Measurements from ENCODE around the gene TMEM179. TPM values are rescaled to one million over a fixed set of nuclear protein-coding genes. Genes with fewer than 3 reads are reported as not detected.

The TMEM179 gene
- total RNA-seq, 1 donor: not detected

DNA sequence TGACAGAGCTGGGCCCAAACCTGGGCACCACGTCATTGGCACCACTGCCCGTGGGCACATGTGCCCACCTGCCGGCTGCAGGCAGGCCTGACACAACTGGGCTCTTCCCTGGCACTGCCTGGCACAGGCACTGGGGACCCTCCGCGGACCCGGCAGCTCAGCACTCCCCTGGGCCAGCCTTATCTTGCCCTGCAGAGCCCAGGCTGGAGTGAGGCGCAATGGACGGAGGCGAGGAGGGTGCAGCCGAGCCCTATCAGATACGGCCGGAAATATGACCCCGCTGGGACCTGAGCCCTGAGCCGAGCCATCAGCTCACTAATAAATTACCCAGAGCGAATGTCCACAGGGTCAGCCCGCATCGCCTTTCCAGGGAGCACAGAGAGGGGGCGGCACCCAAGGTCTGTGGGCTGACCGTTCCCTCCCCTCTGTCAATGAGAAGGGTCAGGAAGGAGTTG lies 26.7 kb downstream of the TMEM179 start:
- H3K4me3 ChIP-seq (ENCODE audit: low read depth, low read length): no peak overlapping the region
- TF ChIP-seq, protein P1, sequence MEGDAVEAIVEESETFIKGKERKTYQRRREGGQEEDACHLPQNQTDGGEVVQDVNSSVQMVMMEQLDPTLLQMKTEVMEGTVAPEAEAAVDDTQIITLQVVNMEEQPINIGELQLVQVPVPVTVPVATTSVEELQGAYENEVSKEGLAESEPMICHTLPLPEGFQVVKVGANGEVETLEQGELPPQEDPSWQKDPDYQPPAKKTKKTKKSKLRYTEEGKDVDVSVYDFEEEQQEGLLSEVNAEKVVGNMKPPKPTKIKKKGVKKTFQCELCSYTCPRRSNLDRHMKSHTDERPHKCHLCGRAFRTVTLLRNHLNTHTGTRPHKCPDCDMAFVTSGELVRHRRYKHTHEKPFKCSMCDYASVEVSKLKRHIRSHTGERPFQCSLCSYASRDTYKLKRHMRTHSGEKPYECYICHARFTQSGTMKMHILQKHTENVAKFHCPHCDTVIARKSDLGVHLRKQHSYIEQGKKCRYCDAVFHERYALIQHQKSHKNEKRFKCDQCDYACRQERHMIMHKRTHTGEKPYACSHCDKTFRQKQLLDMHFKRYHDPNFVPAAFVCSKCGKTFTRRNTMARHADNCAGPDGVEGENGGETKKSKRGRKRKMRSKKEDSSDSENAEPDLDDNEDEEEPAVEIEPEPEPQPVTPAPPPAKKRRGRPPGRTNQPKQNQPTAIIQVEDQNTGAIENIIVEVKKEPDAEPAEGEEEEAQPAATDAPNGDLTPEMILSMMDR (IDR thresholded peaks at IDR 0.05; ENCODE audit: insufficient read depth, low read length): no peak
- DNase-seq (ENCODE audit: low read depth): no peak

DNA sequence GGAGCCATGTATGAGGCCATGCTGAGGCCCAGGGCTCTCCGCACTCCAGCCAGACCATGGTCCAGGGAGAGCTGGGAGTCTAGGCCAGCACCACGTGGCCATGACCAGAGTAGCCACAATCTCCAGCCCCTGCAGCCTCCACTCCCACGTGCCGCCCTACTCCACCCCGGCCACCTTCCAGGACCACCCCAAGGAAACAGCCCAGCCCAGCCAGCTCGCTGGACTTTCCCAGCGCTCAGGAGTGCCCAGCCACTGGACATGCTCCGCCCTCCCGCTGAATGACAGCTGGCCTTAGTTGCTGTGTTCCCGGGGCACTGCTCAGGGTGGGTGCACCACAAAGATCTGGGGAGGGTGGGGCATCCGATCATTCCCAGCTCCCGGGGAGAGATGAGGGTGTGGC lies 27.1 kb downstream of the TMEM179 start:
- TF ChIP-seq, protein P1 (IDR thresholded peaks at IDR 0.05; ENCODE audit: insufficient read depth, low read length): no peak
- H3K4me3 ChIP-seq (ENCODE audit: low read depth, low read length): no peak overlapping the region
- no peak for DNase-seq (ENCODE audit: low read depth)

DNA sequence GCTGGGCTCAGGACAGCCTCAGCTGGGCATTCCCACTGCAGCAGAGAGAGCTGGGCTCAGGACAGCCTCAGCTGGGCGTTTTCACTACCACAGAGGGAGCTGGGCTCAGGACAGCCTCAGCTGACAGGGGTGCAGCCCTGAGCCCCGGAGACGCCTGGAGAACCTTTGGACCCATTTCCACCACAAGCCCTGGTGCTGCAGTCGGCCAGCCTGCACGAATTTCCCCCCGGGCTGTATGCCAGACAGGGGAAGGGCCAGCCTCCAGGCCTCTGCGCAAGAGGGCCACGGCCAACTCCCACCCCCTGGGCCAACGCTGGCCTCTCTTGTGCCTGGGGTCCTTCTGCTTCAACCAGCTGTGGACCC lies 27.6 kb downstream of the TMEM179 start:
- TF ChIP-seq, protein P1 (IDR thresholded peaks at IDR 0.05; ENCODE audit: insufficient read depth, low read length): no peak
- no peak for DNase-seq (ENCODE audit: low read depth)
- no peak overlapping the region for H3K4me3 ChIP-seq (ENCODE audit: low read depth, low read length)

DNA sequence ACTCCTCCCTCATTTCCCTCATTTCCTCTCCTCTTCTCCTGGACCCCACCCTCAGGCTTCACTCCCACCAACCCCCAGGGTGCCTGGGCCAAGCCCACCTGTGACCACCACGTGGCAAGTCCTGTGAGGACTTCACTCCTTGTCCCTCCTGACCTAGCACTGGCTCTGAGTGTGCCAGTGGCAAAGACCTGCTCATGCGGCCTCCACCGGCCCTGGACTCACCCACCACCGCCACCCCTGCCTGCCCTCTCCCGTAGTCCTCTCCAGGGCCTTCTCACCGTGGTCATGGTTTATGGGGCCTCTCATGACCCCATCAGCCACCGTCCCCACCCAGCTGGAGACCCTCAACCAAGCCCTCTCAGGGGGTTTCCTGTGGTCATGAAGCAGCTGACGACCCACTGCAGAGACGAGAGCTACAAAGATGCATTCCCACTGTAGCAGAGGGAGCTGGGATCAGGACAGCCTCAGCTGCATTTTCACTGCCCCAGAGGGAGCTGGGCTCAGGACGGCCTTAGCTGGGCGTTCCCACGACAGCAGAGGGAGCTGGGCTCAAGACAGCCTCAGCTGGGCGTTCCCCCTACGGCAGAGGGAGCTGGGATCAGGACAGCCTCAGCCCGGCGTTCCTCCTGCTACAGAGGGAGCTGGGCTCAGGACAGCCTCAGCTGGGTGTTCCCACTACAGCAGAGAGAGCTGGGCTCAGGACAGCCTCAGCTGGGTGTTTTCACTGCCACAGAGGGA lies 28.2 kb downstream of the TMEM179 start:
- H3K4me3 ChIP-seq (ENCODE audit: low read depth, low read length): no peak overlapping the region

DNA sequence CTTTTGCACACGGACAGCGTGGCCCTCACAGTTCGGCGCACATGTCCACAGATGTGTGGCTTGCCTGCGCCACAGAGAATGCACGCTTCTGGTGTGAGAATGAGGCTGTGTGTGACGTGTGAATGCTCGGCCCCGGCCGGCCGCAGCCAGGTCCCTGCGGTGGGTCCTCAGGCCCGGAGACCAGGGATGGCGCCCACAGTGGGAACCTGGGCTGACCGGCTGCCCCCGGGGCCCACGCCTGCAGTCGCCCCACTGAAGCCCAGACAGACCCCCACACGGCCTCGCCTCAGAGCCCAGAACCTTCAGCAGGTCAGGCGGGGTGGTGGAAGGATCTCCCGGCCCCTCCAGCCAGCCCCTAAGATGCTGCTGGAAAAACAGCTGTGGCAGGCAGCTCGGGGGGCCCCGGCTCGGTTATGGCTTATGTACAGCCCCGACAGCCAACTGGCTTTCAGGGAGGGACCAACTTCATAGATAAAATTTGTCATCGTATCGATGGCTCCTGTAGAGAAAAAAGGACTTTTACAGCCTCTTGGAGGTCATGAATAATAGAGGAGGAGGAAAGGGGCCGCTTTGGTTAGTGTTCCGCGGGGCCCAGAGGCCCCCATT lies 29.5 kb downstream of the TMEM179 start:
- TF ChIP-seq, protein P1 (IDR thresholded peaks at IDR 0.05; ENCODE audit: insufficient read depth, low read length): no peak
- no peak overlapping the region for H3K4me3 ChIP-seq (ENCODE audit: low read depth, low read length)
- no peak for DNase-seq (ENCODE audit: low read depth)

More for the DNA sequence above, 28.2 kb downstream of the TMEM179 start:
- TF ChIP-seq, protein P1 (IDR thresholded peaks at IDR 0.05; ENCODE audit: insufficient read depth, low read length): no peak
- peak; percentile 22 for DNase-seq (ENCODE audit: low read depth)

DNA sequence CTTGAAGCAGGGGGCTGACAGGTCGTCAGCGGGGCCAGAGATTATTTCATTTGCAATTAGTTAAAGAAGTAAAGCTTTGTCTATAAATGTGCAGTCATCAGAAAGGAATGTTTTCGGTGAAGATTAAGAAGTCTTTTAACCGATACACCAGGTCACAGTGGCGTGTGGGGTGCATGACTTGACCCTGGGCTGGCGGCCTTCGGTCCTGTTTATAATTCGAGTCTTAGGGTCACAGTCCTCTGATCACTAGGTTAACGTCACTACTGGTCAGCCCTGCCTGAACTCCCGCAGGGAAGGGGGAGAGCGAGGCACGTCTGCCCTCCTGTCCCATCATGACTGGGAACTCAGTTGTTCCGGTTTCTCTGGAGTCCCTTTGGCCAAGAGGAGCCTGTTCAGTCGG lies 30.0 kb downstream of the TMEM179 start:
- H3K4me3 ChIP-seq (ENCODE audit: low read depth, low read length): no peak overlapping the region
- TF ChIP-seq, protein P1 (IDR thresholded peaks at IDR 0.05; ENCODE audit: insufficient read depth, low read length): no peak
- DNase-seq (ENCODE audit: low read depth): no peak

All from fibroblast of the aortic adventitia (primary cell).